Motor neuron (in vitro differentiated cells): ENCODE results near the gene ELL2. TPM values are rescaled to one million over a fixed set of nuclear protein-coding genes. Genes with fewer than 3 reads are reported as not detected.
A peak's percentile ranks its signal among the peaks of the same experiment; 100 is the strongest.
"Not testable (repeated sequence)": the region's sequence is repeated elsewhere in the genome, so short reads cannot be mapped to it uniquely, and the experiment has no call there.

ENCODE experiments used
- ATAC-seq, 8 experiments: fragments of 200-7000 bp; cut with Tn5 transposase; replicated peaks in 6 of 8; 2 replicates each; pipeline ENCODE4 v1.8.0; 2021; ENCODE audit warnings: mild to moderate bottlenecking in 8 of 8, moderate library complexity in 8 of 8
- H3K27ac ChIP-seq, 2 donors: fragments of 250-450 bp; sonication (Bioruptor Pico); 2 replicates each; pipeline ENCODE4 v1.9.0; 2021; ENCODE audit warnings: antibody characterized with exemption in 2 of 2, mild to moderate bottlenecking in 2 of 2, moderate library complexity in 1 of 2
- H3K4me1 ChIP-seq, 2 donors: fragments of 250-450 bp; sonication (Bioruptor Pico); replicated peaks in 1 of 2; 2 replicates each; pipeline ENCODE4 v1.6.1; 2021; ENCODE audit warnings: antibody characterized with exemption in 2 of 2, mild to moderate bottlenecking in 2 of 2, moderate library complexity in 1 of 2
- H3K4me3 ChIP-seq, 5 donors: fragments of 250-450 bp; sonication (Bioruptor Pico); 2 replicates each; pipeline ENCODE4 v1.9.0; 2021; ENCODE audit warnings: antibody characterized with exemption in 5 of 5, mild to moderate bottlenecking in 5 of 5, moderate library complexity in 4 of 5
- WGBS, 10 experiments: fragments of 450-650 bp; shearing (Covaris generic); methylation state at CpG; one replicate each; pipeline ENCODE4 v1.0.0; 2022; 5-methylcytosine and 5-hydroxymethylcytosine counted together
- in situ Hi-C, 9 experiments: fragments of 400-800 bp; cut with MboI; loops; one replicate each; pipeline ENCODE4 v1.15.0; 2021; ENCODE audit warnings: low sequenced_read_pairs in 9 of 9, low pct_unique_long_range_greater_than_20kb in 2 of 9; ENCODE audit not compliant: unreplicated experiment in 9 of 9
- total RNA-seq, 8 experiments: library from RNA; unstranded; fragments of 300-600 nt; gene quantifications; 2 replicates each; pipeline versions ENCODE4 v1.2.3 to v1.2.4, GENCODE V29; 2022

Gene ELL2
- total RNA-seq, 8 experiments from 2014 or later, result 3.4 to 46.2 (median 19.2) TPM

GRCh38 chr5:95858661-95859595 is 102.7 kb downstream of the ELL2 start:
- peak overlapping the region; percentile 4 to 53 for H3K27ac ChIP-seq
- H3K4me3 ChIP-seq, result peak overlapping the region in 2 of 5 donors; percentile 2 to 4
- peaks cover 15 to 34% of the 10 kb centered on the region in 2 donors for H3K4me1 ChIP-seq
- in situ Hi-C loops, result loop anchor here in 7 of 9 experiments (10.0 to 25.0 kb wide), 5 partner anchors 353 to 753 kb away; no protein-coding TSS in a partner anchor
- 0 to 85% (median 22%) methylated on average over 2 to 16 of the region's 28 CpGs for WGBS, 10 experiments
- ATAC-seq, result peak; percentile 67 to 96 (median 93)

GRCh38 chr5:95858023-95858461 is 103.6 kb downstream of the ELL2 start:
- ATAC-seq, result peak in 6 of 8 experiments; percentile 1 to 67 (median 62)
- H3K27ac ChIP-seq, result peak overlapping the region in 1 of 2 donors; percentile 42
- peaks cover 15 to 29% of the 10 kb centered on the region in 2 donors for H3K4me1 ChIP-seq
- WGBS, 10 experiments, result 36 to 67% (median 53%) methylated on average over 2 to 8 of the region's 8 CpGs; no CpG with 5 or more reads in 3 of the 10 experiments
- in situ Hi-C loops, result loop anchor here in 7 of 9 experiments (10.0 to 25.0 kb wide), 5 partner anchors 354 to 754 kb away; no protein-coding TSS in a partner anchor
- H3K4me3 ChIP-seq, result no peak overlapping the region

- Histone ChIP-seq H3K4me3 (no peak overlapping the region), H3K4me1 (peaks cover 15 to 25% of the 10 kb centered on the region in 2 donors), H3K27ac (no peak overlapping the region)
- in situ Hi-C loops, result loop anchor here in 7 of 9 experiments (10.0 to 25.0 kb wide), 5 partner anchors 355 to 755 kb away; no protein-coding TSS in a partner anchor
- 0 to 94% (median 70%) methylated on average over 1 to 10 of the region's 12 CpGs; no CpG with 5 or more reads in 1 of the 10 experiments for WGBS, 10 experiments
- ATAC-seq, result no peak
Measured at GRCh38 chr5:95857185-95857945, 104.3 kb downstream of the ELL2 start.

GRCh38 chr5:95856501-95856981 is 105.1 kb downstream of the ELL2 start:
- in situ Hi-C loops, result loop anchor here in 7 of 9 experiments (10.0 to 25.0 kb wide), 5 partner anchors 356 to 756 kb away; no protein-coding TSS in a partner anchor
- 67 to 93% (median 86%) methylated on average over 1 to 6 of the region's 7 CpGs; no CpG with 5 or more reads in 3 of the 10 experiments for WGBS, 10 experiments
- Histone ChIP-seq H3K4me3 (no peak overlapping the region), H3K4me1 (peaks cover 15 to 25% of the 10 kb centered on the region in 2 donors), H3K27ac (no peak overlapping the region)
- ATAC-seq, result no peak

- no peak overlapping the region for H3K27ac ChIP-seq
- 40 to 100% (median 86%) methylated on average over 1 of the region's 3 CpGs; no CpG with 5 or more reads in 6 of the 10 experiments for WGBS, 10 experiments
- H3K4me3 ChIP-seq, result no peak overlapping the region
- ATAC-seq, result peak in 1 of 8 experiments; percentile 55
- H3K4me1 ChIP-seq, result peaks cover 9 to 18% of the 10 kb centered on the region in 2 donors
- in situ Hi-C loops, result loop anchor here in 7 of 9 experiments (10.0 to 25.0 kb wide), 5 partner anchors 359 to 759 kb away; no protein-coding TSS in a partner anchor
Measured at GRCh38 chr5:95853490-95853889, 108.2 kb downstream of the ELL2 start.

- 40 to 100% (median 94%) methylated on average over 1 to 3 of the region's 5 CpGs; no CpG with 5 or more reads in 3 of the 10 experiments for WGBS, 10 experiments
- peaks cover 3 to 12% of the 10 kb centered on the region in 2 donors for H3K4me1 ChIP-seq
- H3K4me3 ChIP-seq, result no peak overlapping the region
- in situ Hi-C loops, result loop anchor here in 7 of 9 experiments (10.0 to 25.0 kb wide), 5 partner anchors 360 to 760 kb away; no protein-coding TSS in a partner anchor
- no peak for ATAC-seq
- no peak overlapping the region for H3K27ac ChIP-seq
Measured at GRCh38 chr5:95852567-95852966, 109.1 kb downstream of the ELL2 start.

- not testable (repeated sequence) for H3K27ac ChIP-seq, H3K4me1 ChIP-seq, H3K4me3 ChIP-seq, ATAC-seq
- 98 to 100% methylated on average over 4 to 6 of the region's 34 CpGs; no CpG with 5 or more reads in 8 of the 10 experiments for WGBS, 10 experiments
- in situ Hi-C loops, result loop anchor here in 7 of 9 experiments (10.0 to 25.0 kb wide), 5 partner anchors 361 to 761 kb away; no protein-coding TSS in a partner anchor
Measured at GRCh38 chr5:95851141-95851540, 110.5 kb downstream of the ELL2 start.

- Histone ChIP-seq H3K4me1 (no peaks in the 10 kb centered on the region), H3K27ac (no peak overlapping the region), H3K4me3 (no peak overlapping the region)
- no peak for ATAC-seq
- in situ Hi-C loops, result loop anchor here in 7 of 9 experiments (10.0 to 25.0 kb wide), 5 partner anchors 362 to 762 kb away; no protein-coding TSS in a partner anchor
- 43 to 100% (median 88%) methylated on average over 1 to 5 of the region's 5 CpGs; no CpG with 5 or more reads in 2 of the 10 experiments for WGBS, 10 experiments
Measured at GRCh38 chr5:95850391-95850894, 111.2 kb downstream of the ELL2 start.

- in situ Hi-C loops, result loop anchor here in 5 of 9 experiments (10.0 to 25.0 kb wide), 4 partner anchors 186 to 214 kb away; partner anchors contain the start of gene RFESD (in 2 of the 5)
- ATAC-seq, result no peak
- no peak overlapping the region for H3K27ac ChIP-seq
- H3K4me3 ChIP-seq, result no peak overlapping the region
- 25 to 100% (median 67%) methylated on average over 1 to 3 of the region's 3 CpGs; no CpG with 5 or more reads in 1 of the 10 experiments for WGBS, 10 experiments
- H3K4me1 ChIP-seq, result no peaks in the 10 kb centered on the region
Measured at GRCh38 chr5:95848701-95849100, 113.0 kb downstream of the ELL2 start.

- WGBS, 10 experiments, result 0 to 17% (median 0%) methylated on average over 1 of the region's 1 CpG; no CpG with 5 or more reads in 2 of the 10 experiments
- no peak overlapping the region for H3K4me3 ChIP-seq
- no peak overlapping the region for H3K27ac ChIP-seq
- in situ Hi-C loops, result loop anchor here in 5 of 9 experiments (10.0 to 25.0 kb wide), 4 partner anchors 185 to 212 kb away; partner anchors contain the start of gene RFESD (in 2 of the 5)
- ATAC-seq, result no peak
- H3K4me1 ChIP-seq, result no peaks in the 10 kb centered on the region
Measured at GRCh38 chr5:95847261-95847592, 114.4 kb downstream of the ELL2 start.

- in situ Hi-C loops, result loop anchor here in 5 of 9 experiments (10.0 to 25.0 kb wide), 4 partner anchors 184 to 212 kb away; partner anchors contain the start of gene RFESD (in 2 of the 5)
- 29 to 96% (median 78%) methylated on average over 1 to 5 of the region's 7 CpGs; no CpG with 5 or more reads in 2 of the 10 experiments for WGBS, 10 experiments
- no peaks in the 10 kb centered on the region for H3K4me1 ChIP-seq
- peak; percentile 74 to 99 (median 87) for ATAC-seq
- no peak overlapping the region for H3K4me3 ChIP-seq
- no peak overlapping the region for H3K27ac ChIP-seq
Measured at GRCh38 chr5:95846554-95847260, 114.9 kb downstream of the ELL2 start.
